OCI-LY1 (cell line): Measurements from ENCODE around the gene KLC1.

Experiments
- CTCF ChIP-seq: fragments of 200-600 bp; sonication (generic), shearing (Covaris generic); IDR thresholded peaks from 2 replicates; pipeline ENCODE4 v1.5.1; 2017; ENCODE audit warnings: mild to moderate bottlenecking, antibody characterized with exemption, low read length, moderate library complexity, mixed read lengths
- EZH2 ChIP-seq: fragments of 200-600 bp; sonication (generic), shearing (Covaris generic); IDR thresholded peaks from 2 replicates; pipeline ENCODE4 v1.8.0; 2017; ENCODE audit warnings: borderline replicate concordance, mixed run types, mild to moderate bottlenecking, antibody characterized with exemption, low read length, moderate library complexity, mixed read lengths

- TF ChIP-seq CTCF, result no peak
- TF ChIP-seq EZH2, result no peak
These were observed 86.3 kb downstream of the KLC1 start, which contains the start of the genes XRCC3 and ZFYVE21 for GRCh38 chr14:103715052-103716000.
